HUES48 (cell line): ENCODE data around the gene PRMT1.
"Not testable (repeated sequence)": the region's sequence is repeated elsewhere in the genome, so short reads cannot be mapped to it uniquely, and the experiment has no call there.

ENCODE experiments used
- H3K27ac ChIP-seq: one replicate; pipeline ENCODE4 v1.7.0; 2013; ENCODE audit warnings: low read depth, low read length, inconsistent platforms
- H3K27me3 ChIP-seq: 2 replicates; pipeline ENCODE4 v1.6.1; 2013; ENCODE audit warnings: mild to moderate bottlenecking, low read length; ENCODE audit not compliant: control insufficient read depth, insufficient read depth
- H3K36me3 ChIP-seq: 2 replicates; pipeline ENCODE4 v1.6.1; 2013; ENCODE audit warnings: low read length; ENCODE audit not compliant: control insufficient read depth, insufficient read depth
- H3K4me1 ChIP-seq: 2 replicates; pipeline ENCODE4 v1.6.1; 2013; ENCODE audit warnings: mild to moderate bottlenecking, low read length; ENCODE audit not compliant: control insufficient read depth, insufficient read depth
- H3K4me3 ChIP-seq: 2 replicates; pipeline ENCODE4 v1.5.1; 2013; ENCODE audit warnings: mild to moderate bottlenecking, low read depth, low read length
- H3K9ac ChIP-seq: 2 replicates; pipeline ENCODE4 v1.6.1; 2013; ENCODE audit warnings: mild to moderate bottlenecking, low read depth, low read length, moderate library complexity
- H3K9me3 ChIP-seq: 2 replicates; pipeline ENCODE4 v1.6.1; 2013; ENCODE audit warnings: low read length; ENCODE audit not compliant: control insufficient read depth, insufficient read depth

Gene PRMT1

GRCh38 chr19:49677231-49677900 is at the start of gene PRMT1:
TSS of gene PRMT1 (plus strand) at chr19:49677271. CDS start at chr19:49677281, 10 bp downstream.
- Histone ChIP-seq H3K27me3 (no peaks in the 10 kb centered on the region), H3K9me3 (no peaks in the 10 kb centered on the region), H3K4me1 (peaks cover 13% of the 10 kb centered on the region), H3K27ac (peak within 1 kb of the TSS; percentile 98), H3K4me3 (peak within 1 kb of the TSS; percentile 93), H3K36me3 (peaks cover 26% of the 10 kb centered on the region), H3K9ac (peak within 1 kb of the TSS; percentile 99)

DNA sequence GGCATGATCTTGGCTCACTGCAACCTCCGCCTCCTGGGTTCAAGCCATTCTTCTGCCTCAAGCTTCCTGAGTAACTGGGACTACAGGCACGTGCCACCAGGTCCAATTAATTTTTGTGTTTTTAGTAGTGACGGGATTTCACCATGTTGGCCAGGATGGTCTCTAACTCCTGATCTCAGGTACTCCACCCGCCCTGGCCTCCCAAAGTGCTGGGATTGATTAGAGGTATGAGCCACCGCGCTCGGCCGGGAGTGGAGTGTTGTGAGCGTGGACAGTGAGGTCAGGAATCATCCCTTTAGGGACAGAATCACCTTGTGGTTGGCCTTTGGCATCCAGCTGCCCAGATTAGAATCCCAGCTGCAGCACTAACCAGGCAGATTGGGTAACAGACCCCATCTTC is 47.4 kb upstream of the PRMT1 start:
- H3K27me3 ChIP-seq: no peaks in the 10 kb centered on the region
- no peak overlapping the region for H3K9ac ChIP-seq
- H3K9me3 ChIP-seq: no peaks in the 10 kb centered on the region
- H3K4me1 ChIP-seq: peaks cover 5% of the 10 kb centered on the region; the same call in 1 of the 2 replicates
- peaks cover 24% of the 10 kb centered on the region for H3K36me3 ChIP-seq
- no peak overlapping the region for H3K4me3 ChIP-seq
- H3K27ac ChIP-seq: no peak overlapping the region

DNA sequence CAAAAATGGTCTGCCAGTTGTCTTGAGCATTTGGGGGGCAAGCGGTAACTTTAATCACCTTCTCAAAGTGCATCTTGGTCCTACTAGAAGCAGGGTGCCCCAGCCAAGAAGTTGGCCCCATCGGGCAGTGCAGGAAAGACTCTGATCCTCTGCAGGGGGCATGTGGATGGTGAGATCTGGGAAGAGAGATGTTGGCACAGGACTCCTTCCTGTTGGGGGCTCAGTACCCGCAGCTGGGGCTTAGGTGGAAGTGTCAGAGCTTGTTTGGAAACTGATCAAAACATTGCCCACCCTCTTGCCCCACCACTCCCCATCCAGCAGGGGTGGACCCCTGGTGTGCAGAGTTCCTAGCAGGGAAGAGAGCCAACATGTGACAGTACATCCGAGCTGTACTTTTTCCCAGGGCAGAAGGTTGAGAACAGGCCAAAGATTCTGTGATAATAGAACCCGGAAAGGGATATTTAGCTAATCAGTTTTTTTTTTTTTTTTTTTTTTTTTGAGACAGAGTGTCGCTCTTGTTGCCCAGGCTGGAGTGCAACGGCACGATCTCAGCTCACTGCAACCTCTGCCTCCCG is 46.0 kb upstream of the PRMT1 start:
- peaks cover 16% of the 10 kb centered on the region for H3K36me3 ChIP-seq
- no peak overlapping the region for H3K27ac ChIP-seq
- no peaks in the 10 kb centered on the region for H3K9me3 ChIP-seq
- H3K27me3 ChIP-seq: no peaks in the 10 kb centered on the region
- H3K9ac ChIP-seq: no peak overlapping the region
- H3K4me3 ChIP-seq: no peak overlapping the region
- peaks cover 5% of the 10 kb centered on the region; the same call in 1 of the 2 replicates for H3K4me1 ChIP-seq

DNA sequence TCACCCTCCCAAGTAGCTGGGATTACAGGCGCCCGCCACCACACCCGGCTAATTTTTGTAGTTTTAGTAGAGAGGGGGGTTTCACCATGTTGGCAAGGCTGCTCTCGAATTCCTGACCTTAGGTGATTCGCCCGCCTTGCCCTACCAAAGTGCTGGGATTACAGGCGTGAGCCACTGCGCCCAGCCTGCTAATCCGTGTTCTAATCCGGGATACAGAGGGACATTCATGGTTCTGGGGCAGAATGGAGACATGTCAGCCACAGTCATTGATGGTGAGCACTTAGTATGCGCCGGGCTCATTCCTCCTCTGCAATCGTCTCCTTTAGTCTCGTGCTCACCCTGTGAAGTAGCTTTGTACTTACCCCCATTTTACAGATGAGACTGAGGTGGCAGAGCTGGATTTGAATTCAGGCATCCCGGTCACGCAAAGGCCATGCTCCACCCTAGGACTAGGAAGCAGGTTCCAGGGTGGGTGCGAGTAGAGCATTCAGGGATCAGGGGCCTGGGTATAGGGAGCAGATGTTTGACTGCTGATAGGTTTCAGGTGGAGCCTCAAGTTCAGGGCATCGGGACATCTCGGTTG is 45.4 kb upstream of the PRMT1 start:
- H3K9me3 ChIP-seq: no peaks in the 10 kb centered on the region
- H3K9ac ChIP-seq: no peak overlapping the region
- peaks cover 11% of the 10 kb centered on the region for H3K36me3 ChIP-seq
- H3K4me1 ChIP-seq: peaks cover 5% of the 10 kb centered on the region; the same call in 1 of the 2 replicates
- H3K27ac ChIP-seq: no peak overlapping the region
- no peaks in the 10 kb centered on the region for H3K27me3 ChIP-seq
- no peak overlapping the region for H3K4me3 ChIP-seq

- Histone ChIP-seq H3K4me1 (peaks cover 5% of the 10 kb centered on the region; the same call in 1 of the 2 replicates), H3K9me3 (no peaks in the 10 kb centered on the region), H3K36me3 (0 out of 2 replicates have a peak, but pooled peaks cover 3% of the 10 kb centered on the region), H3K27ac (no peak overlapping the region), H3K9ac (no peak overlapping the region), H3K4me3 (no peak overlapping the region), H3K27me3 (no peaks in the 10 kb centered on the region)
Observed at GRCh38 chr19:49632576-49632975, 44.5 kb upstream of the PRMT1 start.

DNA sequence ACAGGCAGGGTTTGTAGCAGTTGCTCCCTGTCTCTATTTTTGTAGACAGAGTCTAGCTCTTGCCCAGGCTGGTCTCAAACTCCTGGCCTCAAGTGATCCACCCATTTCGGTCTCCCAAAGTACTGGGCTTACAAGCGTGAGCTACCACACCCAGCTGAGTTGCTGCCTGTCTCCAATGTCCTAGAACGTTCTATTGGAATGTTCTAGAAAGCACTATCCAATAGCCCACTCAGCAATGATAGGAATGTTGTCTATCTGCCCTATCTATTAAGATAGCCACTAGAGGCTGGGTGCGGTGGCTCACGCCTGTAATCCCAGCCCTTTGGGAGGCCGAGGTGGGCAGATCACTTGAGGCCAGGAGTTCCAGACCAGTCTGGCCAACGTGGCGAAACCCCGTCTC is 43.8 kb upstream of the PRMT1 start:
- not testable (repeated sequence) for H3K9ac ChIP-seq, H3K9me3 ChIP-seq, H3K27ac ChIP-seq, H3K36me3 ChIP-seq, H3K4me1 ChIP-seq, H3K4me3 ChIP-seq, H3K27me3 ChIP-seq

DNA sequence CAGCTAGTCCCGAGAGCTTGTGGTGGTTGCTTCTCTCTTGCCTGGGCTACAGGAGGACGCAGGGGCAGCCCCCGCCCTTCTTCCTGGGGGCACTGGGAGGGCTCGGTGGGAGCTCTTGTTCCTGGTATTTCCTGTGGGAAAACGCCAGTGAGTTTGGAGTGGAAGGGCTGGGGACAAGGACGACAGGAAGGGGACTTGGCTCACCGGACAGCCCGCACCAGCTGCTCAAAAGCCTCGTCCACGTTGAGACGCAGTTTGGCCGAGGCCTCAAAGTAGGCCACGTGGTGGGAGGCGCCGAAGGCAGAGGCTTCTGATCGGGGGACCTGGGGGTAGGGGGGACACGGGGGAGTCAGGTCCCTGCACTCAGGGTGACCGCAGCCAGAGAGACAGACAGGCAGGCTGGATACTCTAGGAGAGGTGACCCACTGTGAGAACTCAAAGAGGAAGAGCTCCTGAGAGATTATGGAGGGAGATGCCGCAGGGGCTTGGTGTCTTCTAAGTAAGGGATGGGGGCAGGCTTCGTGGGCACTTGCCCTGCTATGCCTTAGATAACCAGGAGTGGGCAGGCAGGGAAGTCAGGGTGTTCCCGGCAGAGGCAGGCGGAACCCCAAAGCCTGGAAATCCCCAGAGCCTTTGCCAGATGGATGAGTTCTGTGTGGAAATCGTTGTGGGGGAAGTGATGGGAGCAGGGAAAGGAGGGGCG is 41.4 kb upstream of the PRMT1 start:
- no peak overlapping the region for H3K9ac ChIP-seq
- no peaks in the 10 kb centered on the region for H3K27me3 ChIP-seq
- H3K4me1 ChIP-seq: peaks cover 12% of the 10 kb centered on the region
- H3K27ac ChIP-seq: peak overlapping the region; percentile 8
- no peaks in the 10 kb centered on the region for H3K36me3 ChIP-seq
- H3K4me3 ChIP-seq: no peak overlapping the region
- H3K9me3 ChIP-seq: no peaks in the 10 kb centered on the region

DNA sequence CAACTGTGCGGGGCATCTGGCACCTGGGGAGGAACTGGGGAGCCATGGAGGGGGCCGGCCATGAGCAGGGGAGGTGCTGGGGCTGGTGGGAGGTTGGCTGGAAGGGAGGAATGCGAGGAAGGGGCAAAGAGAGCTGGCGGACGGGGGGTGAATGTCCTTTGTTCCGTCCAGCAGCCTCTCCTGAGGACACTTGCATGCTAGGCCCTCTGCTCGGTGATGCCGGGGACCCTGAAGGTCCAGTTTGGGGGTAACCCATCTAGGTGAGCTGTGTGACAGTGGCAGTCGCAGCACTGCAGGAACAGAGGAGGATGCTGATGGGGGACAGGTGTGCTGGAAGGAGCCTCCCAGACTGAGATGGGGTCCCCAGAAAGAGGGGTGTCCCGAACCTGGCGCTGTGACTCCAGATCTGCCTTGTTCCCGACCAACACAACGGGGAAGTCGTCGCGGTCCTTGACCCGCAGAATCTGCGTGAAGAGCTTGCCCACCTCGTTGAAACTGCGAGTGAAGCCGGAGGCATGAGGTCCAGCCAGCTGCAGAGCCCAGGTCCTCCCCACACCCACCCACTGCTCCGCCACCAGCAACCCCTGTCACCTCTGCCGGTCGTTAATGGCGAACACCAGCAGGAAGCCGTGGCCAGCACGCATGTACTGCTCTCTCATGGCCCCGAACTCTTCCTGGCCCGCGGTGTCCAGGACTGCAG is 40.7 kb upstream of the PRMT1 start:
- H3K9ac ChIP-seq: no peak overlapping the region
- no peak overlapping the region for H3K4me3 ChIP-seq
- H3K27ac ChIP-seq: no peak overlapping the region
- no peaks in the 10 kb centered on the region for H3K9me3 ChIP-seq
- H3K36me3 ChIP-seq: no peaks in the 10 kb centered on the region
- H3K4me1 ChIP-seq: peaks cover 15% of the 10 kb centered on the region
- no peaks in the 10 kb centered on the region for H3K27me3 ChIP-seq

GRCh38 chr19:49637821-49638738 is 39.0 kb upstream of the PRMT1 start:
- H3K9me3 ChIP-seq: no peaks in the 10 kb centered on the region
- H3K9ac ChIP-seq: no peak overlapping the region
- no peaks in the 10 kb centered on the region for H3K27me3 ChIP-seq
- peaks cover 20% of the 10 kb centered on the region for H3K4me1 ChIP-seq
- peak overlapping the region; percentile 54 for H3K4me3 ChIP-seq
- peak overlapping the region; percentile 76 for H3K27ac ChIP-seq
- H3K36me3 ChIP-seq: no peaks in the 10 kb centered on the region
